ENCODE data around the gene GRK2.

DNA sequence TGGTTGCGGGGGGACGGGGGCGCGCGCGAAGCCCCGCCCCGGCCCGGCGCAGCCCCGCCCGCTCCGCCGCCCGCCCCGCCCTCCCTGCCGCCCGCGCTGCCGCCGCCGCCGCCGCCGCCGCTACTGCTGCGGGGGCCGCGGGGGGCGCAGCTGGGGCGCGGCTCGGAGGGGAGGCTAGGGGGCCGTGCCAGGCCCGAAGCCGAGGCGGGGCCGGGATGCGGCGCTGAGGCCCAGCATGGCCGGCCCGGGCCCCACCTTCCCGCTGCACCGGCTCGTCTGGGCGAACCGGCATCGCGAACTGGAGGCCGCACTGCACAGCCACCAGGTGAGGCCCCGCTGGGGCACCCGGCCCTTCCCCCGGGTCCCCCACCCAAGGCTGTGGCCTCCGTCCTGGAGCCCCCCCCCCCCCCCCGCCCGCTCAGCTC is 23.0 kb downstream of the GRK2 start, which contains the start of gene ANKRD13D:
- TF ChIP-seq CTCF (conservative IDR thresholded peaks at IDR 0.05; ENCODE audit: low read length) (no peak; the same call in 1 of the 2 replicates), EZH2phosphoT487 (IDR thresholded peaks at IDR 0.05; ENCODE audit: borderline replicate concordance, low read depth, low read length) (no peak)
